Gastroesophageal sphincter (tissue), 4 donors: ENCODE data around the gene FGF14. TPM values are rescaled to one million over a fixed set of nuclear protein-coding genes. Genes with fewer than 3 reads are reported as not detected.
A peak's percentile ranks its signal among the peaks of the same experiment; 100 is the strongest.

Experiments
- ATAC-seq: fragments of 150-250 bp; one replicate; pipeline ENCODE4 v1.9.1; 2016; ENCODE audit warnings: mild to moderate bottlenecking, moderate library complexity
- H3K27ac ChIP-seq, 4 donors: fragments of 200-600 bp; sonication (generic) in 3 of 4; 1 replicate in 3 of 4; 2 replicates in 1 of 4; pipeline ENCODE4 v1.5.1; 2016 to 2019
- H3K27me3 ChIP-seq: fragments of 200-600 bp; sonication (generic); one replicate; pipeline ENCODE4 v1.5.1; 2019
- H3K36me3 ChIP-seq, 2 donors: fragments of 200-600 bp; sonication (generic); one replicate each; pipeline ENCODE4 v1.5.1; 2019; ENCODE audit warnings: control low read depth in 1 of 2
- H3K4me1 ChIP-seq, 3 donors: fragments of 200-600 bp; sonication (generic); 1 replicate in 2 of 3; 2 replicates in 1 of 3; pipeline ENCODE4 v1.5.1; 2016 to 2019; ENCODE audit warnings: control low read depth in 2 of 3
- H3K4me3 ChIP-seq, 2 donors: fragments of 200-600 bp; sonication (generic); one replicate each; pipeline ENCODE4 v1.5.1; 2019; ENCODE audit warnings: mild to moderate bottlenecking in 1 of 2, moderate library complexity in 1 of 2
- H3K9me3 ChIP-seq, 3 donors: fragments of 200-600 bp; sonication (generic); one replicate each; pipeline ENCODE4 v1.5.1; 2017 to 2019; ENCODE audit warnings: control low read depth in 2 of 3
- CTCF ChIP-seq, 4 experiments: fragments of 200-600 bp in 2 of 4; fragments of 450-650 bp in 2 of 4; sonication (generic) in 1 of 4; IDR thresholded peaks; one replicate each; pipeline ENCODE4 v1.5.1; 2017 to 2019; ENCODE audit warnings: antibody characterized with exemption in 4 of 4, mild to moderate bottlenecking in 2 of 4, moderate library complexity in 2 of 4
- EP300 ChIP-seq: sonication (generic); formaldehyde crosslinking; IDR thresholded peaks from one replicate; pipeline ENCODE4 v1.6.1; 2017; ENCODE audit warnings: antibody characterized with exemption, mild to moderate bottlenecking
- POLR2A ChIP-seq, 2 donors: fragments of 450-650 bp; IDR thresholded peaks; one replicate each; pipeline ENCODE4 v1.6.1; 2017; ENCODE audit warnings: antibody characterized with exemption in 2 of 2, mild to moderate bottlenecking in 2 of 2, moderate library complexity in 1 of 2
- POLR2AphosphoS5 ChIP-seq: sonication (generic); formaldehyde crosslinking; IDR thresholded peaks from one replicate; pipeline ENCODE4 v1.6.1; 2017; ENCODE audit warnings: antibody characterized with exemption
- WGBS, 2 donors: methylation state at CpG; one replicate each; pipeline ENCODE4 v1.1.5; 2018; ENCODE audit warnings: low coverage in 1 of 2; 5-methylcytosine and 5-hydroxymethylcytosine counted together
- total RNA-seq, 4 donors: library from RNA; depleted of rRNA; stranded (reverse); fragments of >200 nt; gene quantifications; one replicate each; pipeline ENCODE4 v1.1.0, GENCODE V29; 2016

The FGF14 gene
- total RNA-seq, 4 donors from 2014 or later, result 0.31 to 2.0 (median 0.95) TPM

GRCh38 chr13:102275969-102276368 is 125.9 kb downstream of the FGF14 start:
- no peak for ATAC-seq
- Histone ChIP-seq H3K4me1 (peaks cover 0 to 31% (median 12%) of the 10 kb centered on the region in 3 donors), H3K36me3 (no peaks in the 10 kb centered on the region), H3K9me3 (no peaks in the 10 kb centered on the region), H3K27ac (peak overlapping the region in 1 of 4 donors; percentile 45), H3K27me3 (no peaks in the 10 kb centered on the region), H3K4me3 (no peak overlapping the region)
- WGBS, 2 donors, result 5 to 9% methylated on average over 3 of the region's 3 CpGs
- TF ChIP-seq CTCF (IDR thresholded peaks at IDR 0.05) (no peak), POLR2AphosphoS5 (no peak), POLR2A (IDR thresholded peaks at IDR 0.05) (no peak), EP300 (no peak)

GRCh38 chr13:102273111-102273510 is 128.7 kb downstream of the FGF14 start:
- Histone ChIP-seq H3K4me1 (peaks cover 0 to 30% (median 12%) of the 10 kb centered on the region in 3 donors), H3K4me3 (no peak overlapping the region), H3K27me3 (no peaks in the 10 kb centered on the region), H3K9me3 (no peaks in the 10 kb centered on the region), H3K36me3 (no peaks in the 10 kb centered on the region), H3K27ac (peak overlapping the region in 1 of 4 donors; percentile 46)
- ATAC-seq, result no peak
- WGBS, 2 donors, result 38 to 43% methylated on average over 7 of the region's 7 CpGs
- TF ChIP-seq EP300, result no peak
- TF ChIP-seq POLR2AphosphoS5, result no peak
- no peak for TF ChIP-seq POLR2A (IDR thresholded peaks at IDR 0.05)
- no peak for TF ChIP-seq CTCF (IDR thresholded peaks at IDR 0.05)

- Histone ChIP-seq H3K27me3 (no peaks in the 10 kb centered on the region), H3K4me1 (peaks cover 0 to 11% (median 0%) of the 10 kb centered on the region in 3 donors), H3K4me3 (no peak overlapping the region), H3K9me3 (no peaks in the 10 kb centered on the region), H3K36me3 (no peaks in the 10 kb centered on the region), H3K27ac (no peak overlapping the region)
- WGBS, 2 donors, result 63% methylated on average over 1 of the region's 1 CpG; no CpG with 5 or more reads in 1 of the 2 donors
- no peak for TF ChIP-seq POLR2AphosphoS5
- TF ChIP-seq POLR2A (IDR thresholded peaks at IDR 0.05), result no peak
- no peak for TF ChIP-seq EP300
- TF ChIP-seq CTCF (IDR thresholded peaks at IDR 0.05), result no peak
- no peak for ATAC-seq
These were observed 134.7 kb downstream of the FGF14 start for GRCh38 chr13:102267191-102267590.

- Histone ChIP-seq H3K9me3 (no peaks in the 10 kb centered on the region), H3K27me3 (no peaks in the 10 kb centered on the region), H3K36me3 (no peaks in the 10 kb centered on the region), H3K4me1 (peaks cover 0 to 10% (median 0%) of the 10 kb centered on the region in 3 donors), H3K27ac (no peak overlapping the region), H3K4me3 (no peak overlapping the region)
- no peak for TF ChIP-seq POLR2AphosphoS5
- no peak for TF ChIP-seq EP300
- TF ChIP-seq CTCF (IDR thresholded peaks at IDR 0.05), result no peak
- no peak for TF ChIP-seq POLR2A (IDR thresholded peaks at IDR 0.05)
- WGBS, 2 donors, result 44 to 56% methylated on average over 1 of the region's 1 CpG
- no peak for ATAC-seq
These were observed 140.0 kb downstream of the FGF14 start for GRCh38 chr13:102261809-102262208.

GRCh38 chr13:102261316-102261715 is 140.5 kb downstream of the FGF14 start:
- WGBS, 2 donors, result 55 to 83% methylated on average over 3 of the region's 3 CpGs
- H3K4me3 ChIP-seq, result no peak overlapping the region

More at GRCh38 chr13:102261316-102261715, 140.5 kb downstream of the FGF14 start:
- Histone ChIP-seq H3K36me3 (no peaks in the 10 kb centered on the region), H3K9me3 (no peaks in the 10 kb centered on the region), H3K27ac (no peak overlapping the region), H3K27me3 (no peaks in the 10 kb centered on the region), H3K4me1 (peaks cover 0 to 10% (median 0%) of the 10 kb centered on the region in 3 donors)
- no peak for TF ChIP-seq POLR2A (IDR thresholded peaks at IDR 0.05)
- no peak for ATAC-seq
